GM21825 (cell line): ENCODE data around the gene SPC24.
"Not testable (repeated sequence)": the region's sequence is repeated elsewhere in the genome, so short reads cannot be mapped to it uniquely, and the experiment has no call there.

Source experiments
- ATAC-seq: cut with Tn5 transposase; IDR thresholded peaks from one replicate; pipeline ENCODE4 v1.9.1; 2021; ENCODE audit warnings: mild to moderate bottlenecking, moderate library complexity; ENCODE audit not compliant: unreplicated experiment

SPC24 gene

DNA sequence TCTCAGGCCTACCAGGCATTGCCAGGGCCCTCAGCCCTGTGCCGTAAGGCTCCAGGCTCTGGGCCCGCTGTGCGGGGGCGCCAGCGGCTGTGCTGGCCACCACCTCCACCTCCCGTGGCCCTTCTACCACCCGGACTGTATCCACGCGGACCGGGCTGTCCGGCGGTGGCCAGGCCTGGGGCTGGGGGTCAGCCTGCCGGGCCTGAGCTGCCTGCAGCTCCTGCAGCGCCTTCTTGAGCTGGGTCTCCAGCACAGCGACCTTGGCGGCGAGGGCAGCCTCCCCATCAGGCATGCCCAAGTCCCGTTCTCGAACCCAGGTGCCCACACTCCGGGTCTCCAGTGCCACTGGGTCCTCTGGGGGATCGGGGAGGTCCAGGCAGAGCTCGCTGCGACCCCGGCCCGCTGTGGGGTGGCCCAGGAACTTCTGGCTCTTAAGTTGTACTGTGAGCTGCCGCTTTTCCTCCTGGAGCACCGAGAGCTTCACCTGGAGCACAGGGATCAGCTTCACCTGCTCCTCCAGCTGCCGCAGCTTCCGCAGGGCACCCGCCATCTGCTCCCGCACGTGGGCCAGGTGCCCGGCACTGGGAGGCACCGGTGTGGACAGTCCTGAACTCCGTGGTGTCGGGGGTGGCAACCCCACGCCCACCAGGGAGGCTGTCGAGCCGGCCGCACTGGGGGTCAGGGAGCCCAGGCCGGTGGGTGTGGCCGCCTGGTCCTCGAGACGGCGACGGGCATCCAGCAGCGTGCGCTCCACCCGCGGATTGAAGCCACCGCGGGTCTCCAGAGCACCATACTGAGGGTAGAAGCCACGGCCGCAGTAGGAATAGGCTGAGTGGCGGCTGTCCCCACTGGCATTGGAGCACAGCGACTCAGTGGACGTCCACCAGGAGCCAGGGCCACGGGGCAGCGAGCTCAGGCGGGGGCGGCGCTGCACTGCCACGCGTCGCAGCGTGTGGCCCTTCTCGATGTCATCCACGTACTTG lies 37.7 kb upstream of the SPC24 start:
- no peak for ATAC-seq

- ATAC-seq: no peak
These were observed 36.4 kb upstream of the SPC24 start for GRCh38 chr19:11191934-11192333.

GRCh38 chr19:11191273-11191755 lies 35.7 kb upstream of the SPC24 start:
- no peak for ATAC-seq

DNA sequence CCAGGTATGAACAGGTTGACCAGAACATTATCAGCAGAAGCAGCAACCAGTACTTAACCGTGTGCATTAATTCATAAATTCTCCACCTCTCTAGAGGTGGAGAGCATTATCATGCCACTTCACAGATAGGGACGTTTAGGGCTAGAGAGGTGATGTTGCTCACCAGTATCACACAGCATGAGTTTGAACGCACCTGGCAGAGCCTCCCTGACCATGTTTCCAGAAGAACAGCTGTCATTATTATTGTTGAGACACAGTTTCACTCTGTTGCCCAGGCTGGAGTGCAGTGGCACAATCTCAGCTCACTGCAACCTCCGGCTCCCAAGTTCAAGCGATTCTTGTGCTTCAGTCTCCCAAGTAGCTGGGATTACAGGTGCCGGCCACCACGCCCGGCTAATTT lies 34.9 kb upstream of the SPC24 start:
- ATAC-seq: no peak

- no peak for ATAC-seq
These were observed 31.9 kb upstream of the SPC24 start for GRCh38 chr19:11187441-11187840.

DNA sequence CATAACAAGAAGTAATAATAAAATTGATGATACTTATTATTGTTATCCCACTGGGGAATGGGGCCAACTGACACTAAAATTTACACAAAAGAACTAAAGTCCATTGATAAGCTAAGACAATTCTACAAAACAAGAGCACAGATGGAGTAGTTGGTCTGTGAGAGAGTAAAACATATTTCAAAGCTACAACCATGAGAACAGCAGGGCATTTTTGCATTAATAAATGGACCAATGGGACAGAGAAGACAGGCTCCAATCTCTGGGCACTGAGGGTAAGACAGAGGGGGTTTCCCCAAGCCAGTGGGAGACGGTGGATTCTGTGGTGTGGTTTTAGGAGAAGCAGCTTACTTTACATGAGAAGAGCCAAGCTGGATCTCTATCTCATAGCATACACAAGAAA lies 27.4 kb upstream of the SPC24 start:
- ATAC-seq: no peak

DNA sequence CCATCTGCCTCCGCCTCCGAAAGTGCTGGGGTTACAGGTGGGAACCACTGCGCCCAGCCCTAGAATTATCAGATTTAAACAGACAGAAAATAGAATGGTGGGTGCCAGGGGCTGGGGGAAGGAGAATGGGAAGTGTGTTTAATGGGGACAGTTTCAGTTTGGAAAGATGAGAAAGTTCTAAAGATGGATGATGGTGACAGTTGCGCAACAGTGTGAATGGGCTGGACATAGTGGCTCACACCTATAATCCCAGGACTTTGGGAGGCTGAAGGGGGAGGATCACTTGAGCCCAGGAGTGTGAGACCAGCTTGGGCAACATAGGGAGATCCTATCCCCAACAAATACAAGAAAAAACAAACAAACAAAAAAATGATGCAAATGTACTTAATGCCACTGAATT lies 25.9 kb upstream of the SPC24 start:
- ATAC-seq: no peak

- ATAC-seq: not testable (repeated sequence)
These were observed 25.4 kb upstream of the SPC24 start for GRCh38 chr19:11180975-11181374.

DNA sequence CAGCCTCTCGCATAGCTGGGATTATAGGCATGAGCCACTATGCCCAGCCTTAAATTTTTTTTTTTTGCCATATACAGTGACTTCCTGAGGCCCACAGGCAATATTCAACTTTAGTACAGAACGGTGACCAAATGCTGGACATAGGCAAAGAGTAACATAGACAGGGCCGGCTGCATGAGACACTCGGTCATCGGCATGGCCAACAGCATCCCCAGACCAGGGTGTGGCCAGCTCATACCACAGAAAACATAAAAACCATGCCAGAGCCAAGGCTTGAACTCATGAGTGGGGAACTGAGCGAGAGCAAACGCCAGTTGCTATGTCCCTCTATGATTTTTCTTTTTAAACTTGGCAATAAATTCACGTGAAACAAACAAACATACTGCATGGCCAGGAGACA lies 24.8 kb upstream of the SPC24 start:
- no peak for ATAC-seq

DNA sequence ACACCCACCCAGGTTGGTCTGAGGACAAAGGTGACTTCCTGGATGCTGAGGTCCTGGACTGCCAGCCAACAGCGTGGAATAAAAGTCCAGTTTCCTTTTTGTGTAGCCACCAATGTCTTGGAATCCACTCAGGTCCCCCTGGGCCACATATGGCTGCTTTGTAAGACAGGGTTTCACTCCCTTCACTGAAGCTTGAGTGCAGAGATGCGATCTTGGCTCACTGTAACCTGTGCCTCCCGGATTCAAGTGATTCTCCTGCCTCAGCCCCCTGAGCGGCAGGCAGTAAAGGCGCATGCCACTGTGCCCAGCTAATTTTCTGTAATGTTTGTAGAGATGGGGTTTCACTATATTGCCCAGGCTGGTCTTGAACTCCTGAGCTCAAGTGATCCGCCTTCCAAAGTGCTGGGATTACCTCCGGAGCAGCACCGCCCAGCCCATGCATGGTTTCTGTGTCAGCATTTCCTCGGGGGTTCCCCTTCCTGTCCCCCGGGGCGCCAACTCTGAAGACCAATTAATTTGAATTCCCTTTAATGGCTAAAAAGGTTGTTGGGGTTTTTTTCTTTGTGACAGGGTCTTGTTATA lies 24.2 kb upstream of the SPC24 start:
- ATAC-seq: no peak

GRCh38 chr19:11179145-11179465 lies 23.5 kb upstream of the SPC24 start:
- ATAC-seq: not testable (repeated sequence)

DNA sequence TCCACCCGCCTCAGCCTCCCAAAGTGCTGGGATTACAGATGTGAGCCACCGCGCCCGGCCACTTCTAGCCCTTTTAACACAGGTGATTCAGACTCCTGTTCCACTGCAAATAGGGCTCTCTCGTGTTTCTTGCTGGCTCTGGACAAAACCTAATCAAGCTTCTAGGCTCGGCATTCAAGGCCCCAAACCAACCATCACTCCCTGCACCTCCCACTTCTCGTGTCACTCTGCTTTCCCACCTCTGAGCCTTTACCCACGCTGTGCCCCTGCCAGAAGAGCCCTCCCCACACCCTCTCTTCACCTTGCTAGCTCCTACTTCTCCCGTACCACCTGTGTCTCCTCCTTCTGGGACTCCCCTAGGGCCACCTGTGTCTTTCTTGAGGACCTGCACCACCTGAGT lies 22.0 kb upstream of the SPC24 start:
- no peak for ATAC-seq

- ATAC-seq: no peak
These were observed 21.0 kb upstream of the SPC24 start for GRCh38 chr19:11176466-11177193.

GRCh38 chr19:11175920-11176319 lies 20.3 kb upstream of the SPC24 start:
- no peak for ATAC-seq

GRCh38 chr19:11174336-11174735 lies 18.8 kb upstream of the SPC24 start:
- no peak for ATAC-seq

DNA sequence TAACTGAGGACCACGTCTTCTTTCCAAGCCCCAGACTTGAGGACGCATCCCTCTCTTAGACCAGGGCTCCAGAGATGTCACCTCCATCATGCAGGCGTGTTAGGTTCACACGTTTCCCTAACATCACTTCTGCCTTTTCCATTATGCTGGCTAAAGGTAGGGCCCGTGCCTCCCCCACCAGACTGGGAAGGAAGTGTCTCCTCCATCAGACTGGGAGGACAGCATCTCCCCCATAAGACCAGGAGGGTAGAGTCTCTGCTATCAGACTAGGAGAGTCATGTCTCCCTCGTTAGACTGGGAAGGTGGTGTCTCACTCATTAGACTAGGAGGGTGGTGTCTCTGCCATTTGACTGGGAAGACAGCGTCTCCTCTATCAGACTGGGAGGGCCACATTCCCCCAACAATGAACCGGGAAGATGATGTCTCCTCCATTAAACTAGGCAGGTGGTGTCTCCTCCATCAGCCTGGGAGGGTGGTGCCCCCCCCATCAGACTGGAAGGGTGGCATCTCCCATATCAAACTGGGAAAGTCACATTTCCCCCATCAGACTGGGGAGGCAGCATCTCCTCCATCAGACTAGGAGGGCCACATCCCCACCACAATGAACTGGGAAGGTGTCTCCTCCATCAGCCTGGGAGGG lies 18.1 kb upstream of the SPC24 start:
- no peak for ATAC-seq

GRCh38 chr19:11172576-11172975 lies 17.0 kb upstream of the SPC24 start:
- ATAC-seq: no peak

- ATAC-seq: no peak
These were observed 15.6 kb upstream of the SPC24 start for GRCh38 chr19:11171144-11171543.

- ATAC-seq: no peak
These were observed 14.5 kb upstream of the SPC24 start for GRCh38 chr19:11169896-11170678.

- no peak for ATAC-seq
These were observed 13.0 kb upstream of the SPC24 start for GRCh38 chr19:11168568-11168967.
